HuH-7 (cell line): ENCODE results near the gene POMGNT1.

Source experiments
- DNase-seq: peaks from one replicate; pipeline ENCODE4 v3.0.0; 2011; ENCODE audit warnings: low spot score

POMGNT1 gene

DNA sequence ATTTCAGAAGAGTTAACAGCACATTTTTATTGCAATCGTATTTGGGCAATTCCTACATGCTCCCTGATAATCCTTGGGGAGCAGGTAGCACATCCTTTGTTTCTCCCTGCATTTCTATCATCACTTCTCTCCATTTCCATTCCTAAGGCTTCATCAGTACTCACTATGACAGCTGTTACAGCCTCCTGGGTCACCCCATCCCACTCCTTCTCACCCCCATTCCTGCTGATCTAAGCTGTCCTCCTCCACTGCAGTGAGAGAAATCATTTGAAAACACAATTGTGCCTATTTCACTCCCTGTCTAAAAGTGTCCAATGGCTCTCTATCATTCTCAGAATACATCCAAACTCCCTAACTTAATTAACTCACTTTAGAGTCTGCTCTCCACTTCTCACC lies 40.3 kb downstream of the POMGNT1 start:
- DNase-seq, result no peak

DNA sequence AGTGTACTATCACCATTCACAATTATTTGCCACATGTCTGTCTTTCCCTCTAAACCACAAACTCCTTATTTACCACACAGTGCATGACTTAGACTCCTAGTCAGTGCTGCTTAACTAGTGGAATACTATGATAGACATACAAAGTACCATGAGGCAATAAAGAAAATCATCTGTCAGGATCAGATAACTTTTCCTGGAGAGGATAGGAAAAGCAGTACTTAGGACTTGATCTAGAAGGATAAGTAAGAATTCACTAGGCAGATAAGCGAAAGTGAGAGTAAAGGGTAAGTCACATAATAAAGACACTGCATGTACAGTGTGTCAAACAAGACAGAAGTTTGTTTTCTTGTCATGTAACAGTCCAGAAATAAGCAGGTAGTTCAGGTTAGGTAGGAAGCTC lies 44.5 kb downstream of the POMGNT1 start:
- DNase-seq, result no peak

DNA sequence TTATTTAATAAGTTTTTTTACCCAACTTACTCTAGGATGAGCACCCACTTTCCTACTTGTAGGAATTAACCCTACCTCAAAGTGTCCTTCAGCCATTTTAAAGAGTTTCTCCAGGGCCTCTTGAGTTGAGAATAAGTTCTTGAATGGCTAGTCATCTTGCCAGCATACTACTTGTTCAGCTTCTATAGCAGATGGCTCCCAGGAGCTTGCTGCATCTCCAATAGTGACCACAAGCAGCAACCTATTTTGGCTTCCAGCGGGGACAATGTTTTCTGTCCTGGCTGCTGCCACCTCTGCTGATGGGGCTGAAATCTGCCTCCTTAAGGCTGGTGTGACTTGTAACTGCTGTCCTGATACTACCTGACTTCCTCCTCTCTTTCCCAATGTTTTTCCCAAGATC lies 45.0 kb downstream of the POMGNT1 start:
- no peak for DNase-seq

DNA sequence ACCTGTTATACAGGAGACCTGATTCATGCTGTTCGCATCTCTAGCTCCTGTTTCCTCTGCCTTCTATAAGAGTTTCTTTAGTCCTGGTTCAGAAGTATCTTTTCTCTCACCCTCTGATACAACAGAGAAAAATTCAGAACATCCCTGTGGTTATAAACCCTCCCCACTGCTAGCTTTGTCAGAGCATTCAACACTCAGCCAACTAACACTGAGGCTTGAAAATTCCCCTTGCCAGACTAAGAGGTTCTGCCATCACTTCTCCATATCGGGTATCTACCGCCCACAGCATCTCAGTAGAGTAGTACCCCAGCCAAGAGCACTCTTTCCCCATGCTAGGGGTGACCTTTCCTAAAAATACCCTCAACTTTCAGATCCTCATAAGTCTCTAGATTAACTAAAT lies 46.2 kb downstream of the POMGNT1 start:
- no peak for DNase-seq

DNA sequence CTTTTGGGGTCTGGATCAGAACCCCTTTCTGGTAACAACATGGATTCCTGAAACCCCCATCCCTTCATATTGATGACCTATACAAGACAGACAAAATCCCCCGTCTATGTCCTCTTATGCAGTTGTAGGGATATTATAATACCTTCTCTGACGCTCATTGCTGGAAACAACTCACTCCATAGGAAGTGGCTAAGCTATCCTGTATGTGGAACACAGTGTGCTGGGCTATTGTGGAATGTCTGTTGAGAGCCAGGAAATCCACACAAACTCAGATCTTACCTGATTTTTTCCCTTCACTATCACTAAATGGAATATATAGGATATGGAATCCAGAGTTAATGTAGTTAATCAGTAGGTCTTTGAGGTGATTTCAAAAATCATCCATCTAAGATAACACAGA lies 48.1 kb downstream of the POMGNT1 start:
- DNase-seq, result no peak

DNA sequence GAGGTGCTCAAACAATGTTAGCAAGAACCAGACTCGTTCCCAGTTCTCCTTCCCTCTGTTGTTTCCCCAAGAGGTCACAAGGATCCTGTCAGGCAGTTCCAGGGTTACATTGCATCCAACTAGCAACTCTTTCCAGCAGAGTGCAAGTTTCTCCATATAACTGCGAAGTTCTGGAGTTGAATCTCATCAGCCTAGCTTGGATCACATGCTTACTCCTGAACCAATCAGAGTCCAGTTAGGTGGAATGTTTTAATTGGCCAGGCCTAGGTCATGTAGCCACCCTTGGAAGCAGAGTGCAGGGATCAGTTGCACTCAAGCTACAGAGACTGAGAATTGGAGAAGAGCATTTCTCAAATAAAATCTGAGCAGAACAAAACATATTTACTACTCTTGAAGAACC lies 49.9 kb downstream of the POMGNT1 start:
- no peak for DNase-seq
